EL (cell line): Measurements from ENCODE around the gene SPDYA.
A peak's percentile ranks its signal among the peaks of the same experiment; 100 is the strongest.
"Not testable (repeated sequence)": the region's sequence is repeated elsewhere in the genome, so short reads cannot be mapped to it uniquely, and the experiment has no call there.

Source experiments
- DNase-seq: peaks from one replicate; pipeline ENCODE4 v3.0.0-alpha.2; 2016

SPDYA gene

DNA sequence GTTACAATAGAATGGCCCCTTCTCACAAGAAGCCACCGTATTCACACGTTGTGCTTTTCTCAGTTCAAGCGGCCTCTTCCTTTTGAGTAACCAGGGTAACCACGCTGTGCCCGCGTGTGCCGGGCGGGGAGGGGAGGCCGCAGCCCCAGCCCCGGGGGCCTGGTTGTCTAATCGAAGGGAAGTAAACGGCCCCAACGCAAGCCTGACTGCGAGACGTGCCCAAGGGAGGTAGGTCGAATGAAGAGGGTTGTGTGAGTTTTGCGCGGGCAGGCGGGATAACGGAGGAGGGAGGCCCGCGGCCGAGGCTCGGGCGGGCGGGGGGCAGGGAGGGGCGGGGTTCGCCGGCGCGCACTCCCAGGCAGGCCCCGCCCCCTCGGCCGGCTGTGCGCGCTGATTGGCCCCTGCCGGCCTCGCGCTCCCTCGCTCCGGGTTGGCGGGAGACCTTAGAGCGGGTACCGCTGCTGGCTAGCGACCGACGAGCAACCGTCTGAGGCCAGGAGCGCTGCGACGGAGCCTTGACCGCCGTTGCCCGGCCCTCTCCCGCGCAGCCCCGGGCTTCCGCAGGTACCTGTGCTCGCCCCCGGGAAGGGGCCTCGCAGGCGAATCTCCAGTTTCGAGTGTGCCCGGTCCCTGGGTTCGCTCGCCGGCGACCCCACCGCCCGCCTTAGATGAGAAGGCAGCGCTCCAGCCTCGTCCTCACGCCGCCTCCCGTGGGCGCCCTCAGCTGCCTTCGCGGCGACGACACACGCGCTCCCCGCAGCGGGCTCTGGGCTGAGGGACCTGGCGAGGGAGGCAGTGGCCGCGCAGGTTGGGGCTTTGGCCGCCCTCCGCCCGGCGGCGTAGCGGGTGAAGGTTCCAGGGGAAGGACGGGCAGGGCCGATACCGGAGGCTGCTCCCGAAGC, at the start of gene SPDYA:
Gene SPDYA, plus strand, starts transcription at position 451 of the 902 bp plus-strand sequence. CDS start 5,181 bp downstream, outside the sequence.
- DNase-seq = peak; percentile 71

DNA sequence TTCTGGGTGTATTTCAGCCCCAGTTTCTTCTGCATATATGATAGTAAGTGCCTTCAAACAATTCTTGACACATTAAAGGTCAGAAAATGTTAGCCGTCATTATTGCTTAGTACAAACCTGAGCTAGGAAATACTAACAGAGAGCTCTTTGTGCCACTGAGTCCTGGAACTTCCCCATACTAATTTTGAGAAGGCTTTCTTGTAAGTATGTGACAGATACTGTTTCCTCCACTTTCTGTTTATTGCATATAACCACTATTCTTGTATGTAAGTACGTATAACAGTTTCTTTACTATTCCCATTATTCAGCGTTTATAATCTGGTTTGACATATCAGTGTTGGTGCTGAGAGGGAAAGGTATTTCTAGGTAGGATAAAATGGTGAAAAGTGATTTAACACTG, 49.2 kb upstream of the SPDYA start:
- DNase-seq = no peak

DNA sequence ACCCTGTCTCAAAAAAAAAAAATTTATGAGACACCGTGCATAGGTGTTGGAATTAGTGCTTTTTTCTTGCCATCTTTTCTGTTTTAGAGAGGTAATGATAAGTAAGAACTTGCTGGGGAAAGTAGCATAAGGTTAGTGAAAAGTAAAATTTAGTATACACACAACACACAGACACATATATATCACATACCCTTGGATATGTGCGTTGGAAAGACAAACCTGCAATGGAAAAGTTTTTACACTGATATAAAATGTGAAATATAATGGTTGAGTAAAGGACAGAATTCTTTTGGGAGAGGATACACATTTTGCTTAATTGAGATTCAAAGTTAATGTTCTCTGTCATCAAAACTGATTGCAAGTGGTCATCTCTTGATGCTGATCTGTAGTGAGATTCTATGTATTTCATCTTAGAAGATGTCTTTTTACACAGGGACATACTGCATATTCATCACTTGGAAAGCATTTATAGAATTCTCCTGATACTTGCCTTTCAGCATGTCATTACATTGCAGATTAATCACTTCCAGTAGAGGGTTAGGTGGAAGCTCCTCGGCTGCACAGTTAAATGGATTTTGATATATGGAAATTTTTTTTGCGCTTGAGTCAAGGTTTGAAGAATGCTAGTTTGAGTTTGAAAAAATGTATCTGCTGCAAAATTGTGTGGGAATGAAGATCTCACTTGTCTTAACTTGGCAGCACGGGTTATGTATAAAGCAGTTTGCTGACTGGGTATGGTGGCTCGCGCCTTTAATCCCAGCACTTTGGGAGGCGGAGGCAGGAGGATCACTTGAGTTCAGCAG, 45.5 kb upstream of the SPDYA start:
- peak; percentile 78 for DNase-seq

DNA sequence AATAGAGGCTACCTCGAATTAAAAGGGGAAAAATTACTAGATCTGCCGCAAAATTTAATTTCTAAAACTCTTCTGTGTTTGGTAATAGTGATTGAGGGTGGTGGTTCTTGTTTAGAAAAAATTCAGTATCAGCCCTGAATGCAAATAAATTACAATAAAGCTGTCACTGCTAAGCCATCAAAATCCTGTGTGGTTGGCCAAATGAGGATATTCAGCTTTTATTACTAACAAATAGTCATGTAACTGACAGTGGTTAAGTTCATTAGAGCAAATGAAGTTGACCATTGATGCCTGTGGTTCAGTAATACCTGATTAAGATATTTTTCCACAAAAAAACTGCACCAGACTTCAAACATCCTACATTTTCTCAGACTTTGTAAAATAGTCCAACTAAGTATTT, 44.6 kb upstream of the SPDYA start:
- no peak for DNase-seq

DNA sequence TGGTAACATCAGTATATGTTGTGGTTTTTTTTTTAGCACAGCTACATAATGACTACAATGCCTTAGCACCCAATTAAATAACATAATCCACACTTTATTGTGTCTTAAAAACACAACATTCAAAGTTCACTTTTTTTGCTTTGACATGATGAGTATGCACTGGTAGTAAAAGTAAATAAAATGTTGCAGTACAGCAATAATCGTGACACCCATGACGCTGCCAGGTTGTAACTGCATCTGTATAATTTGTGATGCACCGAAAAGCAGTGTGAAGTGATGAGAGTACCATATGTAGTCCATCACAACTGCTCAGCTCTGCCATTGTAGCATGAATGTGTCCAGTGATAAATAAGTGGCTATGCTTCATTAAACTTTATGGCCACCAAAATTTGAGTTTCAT, 43.3 kb upstream of the SPDYA start:
- DNase-seq = no peak

DNA sequence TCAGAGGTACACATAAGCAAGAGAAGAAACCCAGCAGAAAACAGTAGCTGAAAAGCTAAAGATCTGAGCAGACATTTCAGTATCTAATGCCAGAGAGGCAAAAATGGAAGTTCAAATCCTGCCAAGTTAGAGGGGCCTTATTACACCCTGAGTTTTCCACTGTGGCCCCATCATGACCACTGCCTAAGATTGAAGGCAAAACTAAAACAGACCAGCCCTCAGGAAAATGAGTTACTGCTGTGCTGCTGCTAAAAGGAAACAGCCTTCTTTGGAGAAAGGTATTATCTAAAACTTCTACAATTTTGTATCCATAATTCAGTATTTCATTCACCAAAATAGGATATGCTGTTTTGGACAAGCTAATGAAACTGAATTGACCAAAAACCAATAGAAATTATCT, 42.2 kb upstream of the SPDYA start:
- DNase-seq = no peak

DNA sequence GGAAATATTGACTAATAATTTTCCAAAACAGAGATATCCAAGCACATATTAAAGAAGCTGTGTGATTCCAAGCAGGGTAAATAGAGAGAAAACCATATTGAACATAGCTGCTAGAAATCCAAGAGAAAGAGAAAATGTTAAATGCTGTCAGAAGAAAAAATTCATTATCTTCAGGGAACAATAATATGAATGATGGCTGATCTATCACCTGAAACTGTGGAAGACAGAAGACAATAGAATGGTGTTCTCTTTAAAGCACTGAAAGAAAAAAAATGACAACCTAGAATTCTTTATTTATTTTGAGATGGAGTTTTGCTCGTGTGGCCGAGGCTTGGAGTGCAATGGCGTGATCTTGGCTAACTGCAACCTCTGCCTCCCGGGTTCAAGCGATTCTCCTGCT, 41.7 kb upstream of the SPDYA start:
- no peak for DNase-seq

DNA sequence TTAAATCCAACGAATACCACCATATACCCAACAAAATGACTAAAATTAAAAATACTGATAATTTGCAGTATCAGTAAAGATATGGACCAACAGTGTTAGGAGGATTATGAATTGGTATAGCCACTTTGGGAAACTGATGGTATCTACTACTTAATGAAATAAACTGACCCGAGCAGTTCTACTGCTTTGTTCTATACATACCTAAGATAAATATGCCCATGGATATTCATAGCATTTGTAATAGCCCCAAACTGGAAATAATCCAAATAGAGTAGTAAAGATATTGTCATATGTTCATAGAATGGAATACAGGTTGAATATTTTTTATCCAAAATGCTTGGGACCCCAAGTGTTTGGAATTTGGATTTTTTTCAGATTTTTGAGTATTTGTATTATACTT, 38.3 kb upstream of the SPDYA start:
- DNase-seq = no peak

DNA sequence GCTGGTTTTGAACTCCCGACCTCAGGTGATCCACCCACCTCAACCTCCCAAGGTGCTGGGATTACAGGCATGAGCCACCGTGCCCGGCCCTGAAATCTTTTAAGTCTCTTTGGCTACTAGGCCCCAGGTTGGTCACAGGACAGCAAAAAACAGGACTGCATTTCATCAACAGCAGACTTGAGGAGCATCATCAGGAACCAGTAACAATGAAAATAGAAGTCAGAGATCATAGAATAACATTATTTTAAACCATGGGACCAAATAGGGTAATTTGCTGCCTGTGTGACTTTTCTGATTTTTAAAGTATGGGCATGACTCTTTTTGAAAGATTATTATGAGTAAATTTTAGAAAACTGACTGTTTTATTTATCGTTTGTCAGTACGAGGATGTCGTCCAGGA, 34.2 kb upstream of the SPDYA start:
- no peak for DNase-seq

DNA sequence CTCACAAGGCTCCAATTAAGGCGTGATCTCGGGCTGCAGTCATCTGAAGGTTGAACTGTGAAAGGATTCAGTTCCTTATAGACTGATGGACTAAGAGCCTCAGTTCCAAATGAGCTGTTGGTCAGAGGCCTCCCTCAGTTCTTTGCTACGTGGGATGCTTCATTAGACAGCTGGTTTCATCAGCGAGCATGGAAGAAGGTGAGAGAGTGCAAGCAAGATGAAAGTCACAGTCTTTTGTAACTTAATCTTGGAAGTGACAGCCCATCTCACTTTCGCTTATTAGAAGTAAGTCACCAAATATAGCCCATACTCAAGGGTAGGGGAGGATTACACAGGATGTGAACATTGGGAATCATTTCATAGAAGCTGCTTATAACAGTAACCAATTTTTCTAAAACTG, 32.2 kb upstream of the SPDYA start:
- no peak for DNase-seq

DNA sequence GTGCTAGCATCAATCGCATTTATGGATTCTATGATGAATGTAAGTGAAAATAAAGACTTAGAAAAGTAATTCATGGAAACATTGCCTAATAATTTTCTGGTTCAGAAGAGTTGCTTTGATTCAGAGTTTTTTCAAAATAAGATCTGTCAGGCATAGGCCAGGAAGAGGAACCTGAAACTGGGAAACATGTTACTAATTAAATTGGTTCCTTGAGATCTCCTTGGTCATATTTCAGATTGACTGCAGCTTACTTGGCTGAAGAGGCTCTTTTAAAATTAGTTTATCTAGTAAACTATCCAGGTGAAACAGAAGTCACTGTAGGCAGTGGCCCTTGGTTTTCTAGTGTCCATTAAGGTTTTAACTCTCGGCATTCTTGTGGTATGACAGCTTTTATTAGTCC, 31.6 kb upstream of the SPDYA start:
- no peak for DNase-seq

DNA sequence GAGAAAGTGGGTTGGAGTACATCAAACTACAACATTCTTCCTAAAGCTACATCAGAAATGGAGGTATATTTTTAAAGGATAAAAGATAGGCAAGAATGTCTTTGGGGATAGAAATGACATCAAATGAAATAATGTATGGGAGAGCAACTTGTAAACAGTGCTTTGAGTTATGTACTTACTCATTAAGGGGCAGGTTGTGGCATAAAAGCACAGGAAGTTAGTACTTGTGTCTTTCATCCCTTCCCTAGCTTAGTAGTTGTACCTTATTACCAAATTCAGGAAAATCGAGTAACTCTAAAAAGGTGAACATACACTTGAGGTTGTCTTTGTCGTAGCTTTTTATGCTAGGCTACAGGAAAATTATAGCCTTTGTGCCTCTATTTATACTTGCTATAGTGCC, 30.1 kb upstream of the SPDYA start:
- DNase-seq = no peak

DNA sequence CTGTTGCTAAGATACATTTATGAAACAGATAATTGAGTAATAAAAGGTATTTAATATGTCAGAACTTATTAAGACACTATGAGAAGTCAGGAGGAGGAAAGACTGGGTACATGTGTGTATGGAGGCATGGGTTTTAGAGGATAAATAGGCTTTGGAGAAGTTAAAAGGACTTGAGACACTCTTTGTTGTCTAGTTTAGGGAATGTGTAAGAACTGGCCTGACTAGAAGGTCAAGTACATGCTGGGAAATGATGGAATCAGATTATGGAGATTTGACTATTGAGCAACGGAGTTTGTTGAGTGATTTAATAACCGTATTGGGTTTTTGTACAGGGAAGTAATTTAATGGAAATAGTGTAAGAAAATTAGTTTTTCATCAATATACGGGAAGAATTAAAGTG, 28.2 kb upstream of the SPDYA start:
- DNase-seq = no peak

DNA sequence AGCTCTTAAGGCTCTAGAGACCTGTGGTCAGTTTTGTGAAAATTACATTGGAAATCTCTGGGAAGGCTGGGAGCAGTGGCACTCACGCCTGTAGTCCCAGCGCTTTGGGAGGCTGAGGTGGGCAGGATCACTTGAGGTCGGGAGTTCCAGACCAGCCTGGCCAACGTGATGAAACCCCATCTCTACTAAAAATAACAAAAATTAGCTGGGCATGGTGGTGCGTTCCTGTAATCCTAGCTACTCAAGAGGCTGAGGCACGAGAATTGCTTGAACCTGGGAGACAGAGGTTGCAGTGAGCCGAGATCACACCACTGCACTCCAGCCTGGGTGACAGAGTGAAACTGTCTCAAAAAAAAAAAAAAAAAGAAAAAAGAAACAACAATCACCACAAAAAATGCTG, 26.1 kb upstream of the SPDYA start:
- DNase-seq = not testable (repeated sequence)

DNA sequence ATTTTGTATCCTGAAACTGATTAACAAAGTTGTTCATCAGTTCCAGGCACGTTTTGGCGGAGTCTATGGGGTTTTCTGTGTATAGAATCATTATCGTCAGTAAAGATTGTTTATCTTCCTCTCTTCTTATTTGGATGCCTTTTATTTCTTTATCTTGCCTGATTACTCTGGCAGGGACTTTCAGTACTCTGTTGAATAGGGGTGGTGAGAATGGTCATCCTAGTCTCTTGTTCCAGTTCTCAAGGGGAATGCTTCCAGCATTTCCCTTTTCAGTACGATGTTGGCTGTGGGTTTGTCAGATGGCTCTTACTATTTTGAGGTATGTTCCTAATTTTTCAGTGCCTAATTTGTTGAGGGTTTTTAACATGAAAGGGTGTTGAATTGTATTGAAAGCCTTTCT, 14.0 kb upstream of the SPDYA start:
- no peak for DNase-seq

DNA sequence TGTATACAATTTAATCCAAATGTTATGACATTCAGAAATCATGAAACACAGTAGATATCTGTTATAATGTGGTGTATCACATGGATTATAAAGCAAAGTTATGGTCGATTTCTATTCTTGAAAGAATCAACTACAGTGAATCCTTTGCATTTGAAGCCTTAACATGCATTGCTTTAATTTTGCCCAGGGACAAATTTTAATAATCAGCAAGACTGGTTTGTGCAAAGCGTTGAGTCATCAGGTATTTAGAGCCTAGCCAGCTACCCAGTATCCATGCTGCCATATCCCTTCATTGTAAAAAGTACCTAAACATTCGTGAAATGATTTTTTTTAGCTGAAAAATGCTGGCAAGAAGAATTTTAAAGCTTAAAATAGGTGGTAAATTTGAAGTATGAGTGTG, 8.9 kb upstream of the SPDYA start:
- peak; percentile 47 for DNase-seq

DNA sequence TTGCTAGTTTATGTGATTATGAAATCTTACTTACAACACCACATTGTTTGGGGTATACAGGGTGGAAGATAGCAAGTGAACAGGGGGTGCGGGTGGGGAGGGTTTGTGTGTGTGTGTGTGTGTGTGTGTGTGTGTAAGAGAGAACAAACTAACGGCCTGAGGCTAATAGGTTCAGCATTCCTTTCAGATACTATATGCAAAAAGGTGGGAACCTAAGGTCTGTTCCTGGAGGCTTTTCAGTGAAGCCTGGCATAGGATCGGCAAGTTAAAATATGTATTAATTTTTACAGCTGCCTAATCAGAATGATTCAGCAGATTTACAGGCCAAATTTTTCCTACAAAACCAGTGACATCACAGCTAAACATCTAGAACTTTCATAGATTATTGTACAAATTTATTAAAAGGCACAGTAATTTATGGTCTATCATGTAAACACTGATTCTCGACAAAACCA, 7.6 kb upstream of the SPDYA start:
- peak; percentile 12 for DNase-seq

DNA sequence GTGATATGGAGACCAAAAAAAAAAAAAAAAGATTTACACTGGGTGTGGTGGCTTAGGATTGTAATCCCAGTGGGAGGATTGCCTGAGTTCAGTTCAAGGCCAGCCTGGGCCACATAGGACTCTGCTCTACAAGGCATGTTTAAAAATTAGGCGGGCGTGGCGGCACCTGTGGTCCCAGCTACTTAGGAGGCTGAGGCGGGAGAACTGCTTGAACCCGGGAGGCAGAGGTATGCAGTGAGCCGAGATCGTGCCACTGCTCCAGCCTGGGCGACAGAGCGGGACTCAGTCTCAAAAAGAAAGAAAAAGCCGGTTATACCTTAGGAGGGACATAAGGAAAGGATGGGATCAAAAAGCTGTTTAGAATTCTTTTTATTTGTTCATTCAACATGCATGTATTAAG, 707 bp upstream of the SPDYA start:
- DNase-seq = peak; percentile 2

DNA sequence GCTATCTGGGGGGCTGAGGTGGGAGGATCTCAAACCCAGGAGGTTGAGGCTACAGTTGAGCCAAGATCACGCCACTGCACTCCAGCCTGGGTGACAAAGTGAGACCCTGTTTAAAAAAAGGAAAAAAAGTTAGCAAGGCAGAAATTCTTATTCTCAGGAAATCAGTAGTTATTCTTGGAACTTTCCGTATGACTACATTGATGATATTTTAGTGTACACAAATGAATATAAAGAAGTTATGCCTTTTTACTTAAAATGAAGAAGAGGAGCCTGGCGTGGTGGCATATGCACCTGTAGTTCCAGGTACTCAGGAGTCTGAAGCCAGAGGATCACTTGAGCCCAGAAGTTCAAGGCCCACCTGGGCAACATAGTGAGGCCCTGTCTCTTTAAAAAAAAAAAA, 7.4 kb downstream of the SPDYA start:
- no peak for DNase-seq

DNA sequence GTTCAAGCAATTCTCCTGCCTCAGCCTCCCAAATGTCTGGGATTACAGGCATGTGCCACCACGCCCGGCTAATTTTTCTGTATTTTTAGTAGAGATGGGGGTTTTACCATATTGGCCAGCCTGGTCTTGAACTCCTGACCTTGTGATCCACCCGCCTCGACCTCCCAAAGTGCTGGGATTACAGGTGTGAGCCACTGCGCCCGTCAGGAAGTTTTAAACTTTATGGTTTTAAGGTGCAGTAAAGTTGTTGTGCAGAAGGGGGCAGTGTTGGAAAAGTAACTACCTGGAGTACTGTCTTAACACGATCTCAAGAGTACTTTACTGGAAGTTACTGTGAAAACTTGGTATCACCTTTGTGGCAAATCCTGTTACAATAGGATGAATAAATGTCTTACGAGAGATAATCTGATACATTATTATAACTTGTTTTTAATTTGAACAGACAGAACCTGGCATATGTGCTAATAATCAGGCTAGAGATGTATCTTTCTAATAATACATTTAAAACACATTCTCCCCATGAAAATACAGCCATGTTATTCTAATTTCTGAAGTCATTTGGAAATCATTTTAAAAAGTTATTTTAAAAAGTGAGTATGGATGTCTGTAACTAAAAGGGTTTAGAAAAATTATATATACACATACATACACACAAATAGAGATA, 10.8 kb downstream of the SPDYA start:
- peak; percentile 43 for DNase-seq

DNA sequence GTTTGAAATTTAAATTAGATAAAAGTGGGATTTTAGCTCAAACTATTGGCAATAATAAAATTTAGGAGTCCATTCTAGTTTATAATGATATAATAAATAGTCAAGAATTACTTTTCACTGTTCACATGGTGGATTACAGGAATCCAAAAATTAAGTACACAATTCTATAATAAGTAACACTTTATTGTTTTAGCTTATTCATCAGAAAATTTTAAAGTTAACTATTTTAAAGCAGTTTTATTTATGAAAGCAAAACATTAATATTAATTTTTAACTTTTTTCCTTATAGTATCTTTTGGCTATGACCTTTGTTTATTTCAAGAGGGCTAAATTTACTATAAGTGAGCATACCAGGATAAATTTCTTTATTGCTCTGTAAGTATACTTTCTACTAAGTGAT, 11.4 kb downstream of the SPDYA start:
- DNase-seq = no peak

DNA sequence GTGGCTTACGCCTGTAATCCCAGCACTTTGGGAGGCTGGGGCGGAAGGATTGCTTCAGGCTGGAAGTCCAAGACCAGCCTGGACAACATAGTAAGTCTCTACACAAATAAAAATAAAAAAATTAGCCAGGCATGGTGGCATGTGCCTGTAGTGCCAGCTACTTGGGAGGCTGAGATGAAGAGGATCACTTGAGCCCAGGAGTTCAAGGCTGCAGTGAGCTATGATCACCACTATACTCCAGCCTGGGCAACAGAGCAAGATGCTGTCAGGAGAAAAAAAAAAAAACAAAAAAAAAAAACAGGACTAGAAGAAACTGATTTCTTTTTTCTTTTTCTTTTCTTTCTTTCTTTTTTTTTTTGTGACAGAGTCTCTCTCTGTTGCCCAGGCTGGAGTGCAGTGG, 13.6 kb downstream of the SPDYA start:
- no peak for DNase-seq

DNA sequence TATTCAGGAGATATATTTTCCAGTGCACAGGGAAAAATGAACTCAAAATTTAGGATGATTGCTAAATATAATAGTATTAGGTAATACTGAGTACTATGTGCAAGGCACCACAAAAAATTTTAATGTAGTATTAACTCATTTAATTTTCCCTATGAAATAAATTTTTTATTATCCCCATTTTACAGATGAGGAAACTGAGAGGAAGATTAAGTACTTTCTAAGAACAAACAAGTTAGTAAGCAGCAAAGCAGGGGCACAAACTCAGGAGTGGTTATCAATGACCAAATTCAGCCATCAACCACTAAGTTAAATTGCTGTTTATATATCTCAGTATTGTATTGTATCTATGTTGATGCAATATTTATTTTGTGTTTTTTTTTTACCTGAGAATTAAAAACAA, 14.2 kb downstream of the SPDYA start:
- DNase-seq = no peak

DNA sequence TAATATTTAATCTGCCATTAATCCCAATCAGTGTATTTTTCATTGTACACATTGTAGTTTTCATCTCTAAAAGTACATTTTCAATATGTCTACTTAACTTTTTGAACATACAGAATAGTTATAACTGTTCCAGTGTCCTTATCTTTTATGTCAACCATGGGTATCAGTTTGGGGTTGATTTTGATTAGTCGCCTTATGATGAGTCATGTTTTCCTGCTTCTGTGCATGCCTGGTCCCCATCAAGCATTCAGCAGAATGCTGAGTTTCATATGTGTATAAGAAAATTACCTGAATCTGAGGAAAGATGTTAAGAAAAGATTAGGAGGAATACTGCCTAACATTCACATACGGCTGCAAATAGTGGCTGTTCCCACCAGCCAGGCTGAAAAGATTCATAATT, 17.7 kb downstream of the SPDYA start:
- peak; percentile 8 for DNase-seq
